Glutamatergic neuron (in vitro differentiated cells): Measurements from ENCODE around the gene PARP14. TPM values are rescaled to one million over a fixed set of nuclear protein-coding genes. Genes with fewer than 3 reads are reported as not detected.

Source experiments
- DNase-seq: peaks from one replicate; pipeline ENCODE4 v3.0.0; 2022
- H3K27ac Mint-ChIP-seq: one replicate; pipeline ENCODE4 v1.8.0; 2020; ENCODE audit warnings: mild to moderate bottlenecking, mixed read lengths, inconsistent platforms; ENCODE audit not compliant: unreplicated experiment
- H3K27me3 Mint-ChIP-seq: one replicate; pipeline ENCODE4 v1.8.0; 2020; ENCODE audit warnings: mild to moderate bottlenecking, moderate library complexity, mixed read lengths, inconsistent platforms; ENCODE audit not compliant: unreplicated experiment
- H3K36me3 Mint-ChIP-seq: one replicate; pipeline ENCODE4 v1.8.0; 2020; ENCODE audit warnings: mild to moderate bottlenecking, mixed read lengths, inconsistent platforms; ENCODE audit not compliant: unreplicated experiment
- H3K4me1 Mint-ChIP-seq: one replicate; pipeline ENCODE4 v1.8.0; 2020; ENCODE audit warnings: mild to moderate bottlenecking, low read depth, mixed read lengths, inconsistent platforms; ENCODE audit not compliant: unreplicated experiment
- H3K4me3 Mint-ChIP-seq: one replicate; pipeline ENCODE4 v1.8.0; 2020; ENCODE audit warnings: mild to moderate bottlenecking, mixed read lengths, inconsistent platforms; ENCODE audit not compliant: unreplicated experiment
- H3K9me3 Mint-ChIP-seq: one replicate; pipeline ENCODE4 v1.8.0; 2020; ENCODE audit warnings: mild to moderate bottlenecking, moderate library complexity, mixed read lengths, inconsistent platforms; ENCODE audit not compliant: unreplicated experiment
- CTCF ChIP-seq: fragments of 200-600 bp; sonication (generic); IDR thresholded peaks from one replicate; pipeline ENCODE4 v1.5.0; 2021; ENCODE audit not compliant: partially characterized antibody, unreplicated experiment
- total RNA-seq: library from RNA; stranded (reverse); fragmentation: NEBNext Ultra II Directional; extraction: Animal tissue kit (Norgen Biotek cat#: 25700); gene quantifications from one replicate; pipeline ENCODE4 v1.2.1, GENCODE V29; 2021; ENCODE audit not compliant: unreplicated experiment

PARP14 gene
- total RNA-seq, 1 donor from 2014 or later: 0.05 TPM

GRCh38 chr3:122774564-122774963, 93.9 kb downstream of the PARP14 start:
- DNase-seq: no peak
- Mint-ChIP-seq H3K27me3 (no peaks in the 10 kb centered on the region), H3K4me3 (no peak overlapping the region), H3K9me3 (peaks cover 1% of the 10 kb centered on the region), H3K36me3 (no peaks in the 10 kb centered on the region), H3K4me1 (no peaks in the 10 kb centered on the region), H3K27ac (no peak overlapping the region)
- TF ChIP-seq CTCF: no peak

- Mint-ChIP-seq H3K4me1 (no peaks in the 10 kb centered on the region), H3K27me3 (no peaks in the 10 kb centered on the region), H3K9me3 (peaks cover 5% of the 10 kb centered on the region), H3K36me3 (peaks cover 6% of the 10 kb centered on the region), H3K27ac (no peak overlapping the region), H3K4me3 (no peak overlapping the region)
- DNase-seq: no peak
- no peak for TF ChIP-seq CTCF
These were observed 96.2 kb downstream of the PARP14 start for GRCh38 chr3:122776675-122777468.

GRCh38 chr3:122777563-122777962, 96.9 kb downstream of the PARP14 start:
- H3K27ac Mint-ChIP-seq: no peak overlapping the region
- H3K9me3 Mint-ChIP-seq: peaks cover 5% of the 10 kb centered on the region
- no peaks in the 10 kb centered on the region for H3K27me3 Mint-ChIP-seq
- DNase-seq: no peak
- H3K4me3 Mint-ChIP-seq: no peak overlapping the region
- no peaks in the 10 kb centered on the region for H3K4me1 Mint-ChIP-seq
- peaks cover 7% of the 10 kb centered on the region for H3K36me3 Mint-ChIP-seq
- TF ChIP-seq CTCF: no peak

Other genes starting within 250 kb of the PARP14 start
- 86.1 TPM for gene KPNA1, start 165.9 kb upstream of the PARP14 start, total RNA-seq
- gene PARP9, start 116.5 kb upstream of the PARP14 start, total RNA-seq: 0.27 TPM
- 0.20 TPM for gene DTX3L, start 116.5 kb upstream of the PARP14 start, total RNA-seq
- gene PARP15, start 103.2 kb upstream of the PARP14 start, total RNA-seq: 0.29 TPM
- 18.6 TPM for gene HSPBAP1, start 113.0 kb downstream of the PARP14 start, total RNA-seq
- gene SLC49A4, start 114.2 kb downstream of the PARP14 start, total RNA-seq: 8.6 TPM